ENCODE measurements around the gene GPATCH11.

GRCh38 chr2:37080266-37080665 lies 4.1 kb upstream of the GPATCH11 start:
- no peak for TF ChIP-seq CTCF (conservative IDR thresholded peaks at IDR 0.05 in 1 of 2, IDR thresholded peaks at IDR 0.05 in 1 of 2; ENCODE audit: low read depth in 1 of 2, low read length in 2 of 2)
- no peak for TF ChIP-seq EZH2 (IDR thresholded peaks at IDR 0.05; ENCODE audit: low read length, missing control alignments)

Data from fibroblast of lung (primary cell).